Measurements from ENCODE around the gene KBTBD12.

KBTBD12 gene

GRCh38 chr3:128004661-128005060, 89.6 kb downstream of the KBTBD12 start:
- no peak overlapping the region for H3K4ac ChIP-seq (ENCODE audit: low read depth, low read length)
- H3K23ac ChIP-seq (ENCODE audit: low read length), result no peak overlapping the region
- WGBS (ENCODE audit: extremely low coverage, insufficient coverage, low lambda C conversion rate), result no CpG with 5 or more reads among the region's 8 CpGs
- H4K8ac ChIP-seq (ENCODE audit: low read depth, low read length), result no peak overlapping the region
- no peak overlapping the region for H3K4me2 ChIP-seq (ENCODE audit: low read length)
- H3K18ac ChIP-seq (ENCODE audit: low read length), result no peak overlapping the region
- no peaks in the 10 kb centered on the region for H3K79me1 ChIP-seq (ENCODE audit: low read length)
- no peaks in the 10 kb centered on the region for H3K4me1 ChIP-seq (ENCODE audit: control insufficient read depth, low read depth, low read length)
- H3K9ac ChIP-seq (ENCODE audit: low read length), result no peak overlapping the region
- no peak overlapping the region for H2BK5ac ChIP-seq (ENCODE audit: low read length)
- no peak overlapping the region for H3K56ac ChIP-seq (ENCODE audit: low read length)
- no peaks in the 10 kb centered on the region for H3K79me2 ChIP-seq (ENCODE audit: control insufficient read depth, insufficient read depth, low read length)
- no peak overlapping the region for H3K4me3 ChIP-seq (ENCODE audit: low read length)
- no peak overlapping the region for H3K27ac ChIP-seq (ENCODE audit: low read depth, low read length)
- no peaks in the 10 kb centered on the region for H3K36me3 ChIP-seq (ENCODE audit: control insufficient read depth, insufficient read depth, low read length)
- no peak overlapping the region for H2BK120ac ChIP-seq (ENCODE audit: low read depth, low read length)
- no peaks in the 10 kb centered on the region for H3K27me3 ChIP-seq (ENCODE audit: insufficient read depth, low read length, poor library complexity)
- no peak overlapping the region for H2BK15ac ChIP-seq (replicated peaks; ENCODE audit: low read depth)
- DNase-seq, result no peak
- no peak overlapping the region for H4K5ac ChIP-seq (ENCODE audit: low read length)
- H2AK5ac ChIP-seq (ENCODE audit: low read length), result no peak overlapping the region

GRCh38 chr3:128006061-128007032, 91.3 kb downstream of the KBTBD12 start:
- no peak overlapping the region for H2BK120ac ChIP-seq (ENCODE audit: low read depth, low read length)
- no peak overlapping the region for H2BK15ac ChIP-seq (replicated peaks; ENCODE audit: low read depth)
- no peak overlapping the region for H2BK5ac ChIP-seq (ENCODE audit: low read length)
- no peak overlapping the region for H3K56ac ChIP-seq (ENCODE audit: low read length)
- H3K4me1 ChIP-seq (ENCODE audit: control insufficient read depth, low read depth, low read length), result no peaks in the 10 kb centered on the region
- H3K36me3 ChIP-seq (ENCODE audit: control insufficient read depth, insufficient read depth, low read length), result no peaks in the 10 kb centered on the region
- no peaks in the 10 kb centered on the region for H3K79me2 ChIP-seq (ENCODE audit: control insufficient read depth, insufficient read depth, low read length)
- no peak overlapping the region for H3K9ac ChIP-seq (ENCODE audit: low read length)
- H3K4ac ChIP-seq (ENCODE audit: low read depth, low read length), result no peak overlapping the region
- no peaks in the 10 kb centered on the region for H3K27me3 ChIP-seq (ENCODE audit: insufficient read depth, low read length, poor library complexity)
- H3K18ac ChIP-seq (ENCODE audit: low read length), result no peak overlapping the region
- WGBS (ENCODE audit: extremely low coverage, insufficient coverage, low lambda C conversion rate), result no CpG with 5 or more reads among the region's 30 CpGs
- H2AK5ac ChIP-seq (ENCODE audit: low read length), result no peak overlapping the region
- no peak overlapping the region for H4K5ac ChIP-seq (ENCODE audit: low read length)
- no peak overlapping the region for H3K27ac ChIP-seq (ENCODE audit: low read depth, low read length)
- H3K4me3 ChIP-seq (ENCODE audit: low read length), result no peak overlapping the region
- H3K79me1 ChIP-seq (ENCODE audit: low read length), result no peaks in the 10 kb centered on the region
- H3K23ac ChIP-seq (ENCODE audit: low read length), result no peak overlapping the region
- no peak overlapping the region for H4K8ac ChIP-seq (ENCODE audit: low read depth, low read length)
- peak; percentile 26 for DNase-seq
- no peak overlapping the region for H3K4me2 ChIP-seq (ENCODE audit: low read length)

- H3K27me3 ChIP-seq (ENCODE audit: insufficient read depth, low read length, poor library complexity), result no peaks in the 10 kb centered on the region
- no peak overlapping the region for H3K4ac ChIP-seq (ENCODE audit: low read depth, low read length)
- H4K8ac ChIP-seq (ENCODE audit: low read depth, low read length), result no peak overlapping the region
- H3K79me1 ChIP-seq (ENCODE audit: low read length), result no peaks in the 10 kb centered on the region
- H3K18ac ChIP-seq (ENCODE audit: low read length), result no peak overlapping the region
- no peak overlapping the region for H3K4me2 ChIP-seq (ENCODE audit: low read length)
- peak overlapping the region; percentile 15 for H3K56ac ChIP-seq (ENCODE audit: low read length)
- H3K27ac ChIP-seq (ENCODE audit: low read depth, low read length), result no peak overlapping the region
- no peak overlapping the region for H2BK15ac ChIP-seq (replicated peaks; ENCODE audit: low read depth)
- H2BK5ac ChIP-seq (ENCODE audit: low read length), result no peak overlapping the region
- no peak overlapping the region for H3K9ac ChIP-seq (ENCODE audit: low read length)
- no peaks in the 10 kb centered on the region for H3K36me3 ChIP-seq (ENCODE audit: control insufficient read depth, insufficient read depth, low read length)
- H3K4me3 ChIP-seq (ENCODE audit: low read length), result no peak overlapping the region
- no peaks in the 10 kb centered on the region for H3K4me1 ChIP-seq (ENCODE audit: control insufficient read depth, low read depth, low read length)
- peak; percentile 21 for DNase-seq
- no CpG with 5 or more reads among the region's 11 CpGs for WGBS (ENCODE audit: extremely low coverage, insufficient coverage, low lambda C conversion rate)
- no peaks in the 10 kb centered on the region for H3K79me2 ChIP-seq (ENCODE audit: control insufficient read depth, insufficient read depth, low read length)
- H4K5ac ChIP-seq (ENCODE audit: low read length), result no peak overlapping the region
- no peak overlapping the region for H2AK5ac ChIP-seq (ENCODE audit: low read length)
- H2BK120ac ChIP-seq (ENCODE audit: low read depth, low read length), result no peak overlapping the region
- no peak overlapping the region for H3K23ac ChIP-seq (ENCODE audit: low read length)
Observed at GRCh38 chr3:128007033-128007424, 92.0 kb downstream of the KBTBD12 start.

GRCh38 chr3:128009952-128010846, 95.2 kb downstream of the KBTBD12 start:
- Histone ChIP-seq H2AK5ac (ENCODE audit: low read length) (no peak overlapping the region), H3K4me2 (ENCODE audit: low read length) (no peak overlapping the region), H3K23ac (ENCODE audit: low read length) (no peak overlapping the region), H3K4me3 (ENCODE audit: low read length) (no peak overlapping the region), H2BK120ac (ENCODE audit: low read depth, low read length) (no peak overlapping the region), H4K5ac (ENCODE audit: low read length) (no peak overlapping the region), H3K18ac (ENCODE audit: low read length) (no peak overlapping the region), H2BK15ac (replicated peaks; ENCODE audit: low read depth) (no peak overlapping the region), H3K27ac (ENCODE audit: low read depth, low read length) (no peak overlapping the region), H3K79me1 (ENCODE audit: low read length) (no peaks in the 10 kb centered on the region), H3K56ac (ENCODE audit: low read length) (no peak overlapping the region), H2BK5ac (ENCODE audit: low read length) (no peak overlapping the region), H3K79me2 (ENCODE audit: control insufficient read depth, insufficient read depth, low read length) (no peaks in the 10 kb centered on the region), H3K4me1 (ENCODE audit: control insufficient read depth, low read depth, low read length) (no peaks in the 10 kb centered on the region), H3K27me3 (ENCODE audit: insufficient read depth, low read length, poor library complexity) (no peaks in the 10 kb centered on the region), H3K36me3 (ENCODE audit: control insufficient read depth, insufficient read depth, low read length) (no peaks in the 10 kb centered on the region), H3K9ac (ENCODE audit: low read length) (no peak overlapping the region), H4K8ac (ENCODE audit: low read depth, low read length) (no peak overlapping the region), H3K4ac (ENCODE audit: low read depth, low read length) (no peak overlapping the region)
- DNase-seq, result no peak
- no CpG with 5 or more reads among the region's 12 CpGs for WGBS (ENCODE audit: extremely low coverage, insufficient coverage, low lambda C conversion rate)

GRCh38 chr3:128011140-128011539, 96.1 kb downstream of the KBTBD12 start:
- no peak overlapping the region for H2AK5ac ChIP-seq (ENCODE audit: low read length)
- H3K4me3 ChIP-seq (ENCODE audit: low read length), result no peak overlapping the region
- H2BK15ac ChIP-seq (replicated peaks; ENCODE audit: low read depth), result no peak overlapping the region
- no peak overlapping the region for H3K9ac ChIP-seq (ENCODE audit: low read length)
- no CpG with 5 or more reads among the region's 12 CpGs for WGBS (ENCODE audit: extremely low coverage, insufficient coverage, low lambda C conversion rate)
- peak overlapping the region; percentile 64 for H4K5ac ChIP-seq (ENCODE audit: low read length)
- no peaks in the 10 kb centered on the region for H3K27me3 ChIP-seq (ENCODE audit: insufficient read depth, low read length, poor library complexity)
- H3K23ac ChIP-seq (ENCODE audit: low read length), result no peak overlapping the region
- no peak overlapping the region for H2BK5ac ChIP-seq (ENCODE audit: low read length)
- no peaks in the 10 kb centered on the region for H3K79me1 ChIP-seq (ENCODE audit: low read length)
- no peak overlapping the region for H4K8ac ChIP-seq (ENCODE audit: low read depth, low read length)
- no peak overlapping the region for H3K4me2 ChIP-seq (ENCODE audit: low read length)
- no peak overlapping the region for H3K56ac ChIP-seq (ENCODE audit: low read length)
- H3K18ac ChIP-seq (ENCODE audit: low read length), result no peak overlapping the region
- DNase-seq, result peak; percentile 94
- H3K36me3 ChIP-seq (ENCODE audit: control insufficient read depth, insufficient read depth, low read length), result no peaks in the 10 kb centered on the region
- H3K79me2 ChIP-seq (ENCODE audit: control insufficient read depth, insufficient read depth, low read length), result no peaks in the 10 kb centered on the region
- no peak overlapping the region for H3K27ac ChIP-seq (ENCODE audit: low read depth, low read length)
- no peak overlapping the region for H2BK120ac ChIP-seq (ENCODE audit: low read depth, low read length)
- no peaks in the 10 kb centered on the region for H3K4me1 ChIP-seq (ENCODE audit: control insufficient read depth, low read depth, low read length)
- no peak overlapping the region for H3K4ac ChIP-seq (ENCODE audit: low read depth, low read length)

Measured in mesendoderm (in vitro differentiated cells).